ENCODE data around the gene NCOA6.
A peak's percentile ranks its signal among the peaks of the same experiment; 100 is the strongest.

The NCOA6 gene

DNA sequence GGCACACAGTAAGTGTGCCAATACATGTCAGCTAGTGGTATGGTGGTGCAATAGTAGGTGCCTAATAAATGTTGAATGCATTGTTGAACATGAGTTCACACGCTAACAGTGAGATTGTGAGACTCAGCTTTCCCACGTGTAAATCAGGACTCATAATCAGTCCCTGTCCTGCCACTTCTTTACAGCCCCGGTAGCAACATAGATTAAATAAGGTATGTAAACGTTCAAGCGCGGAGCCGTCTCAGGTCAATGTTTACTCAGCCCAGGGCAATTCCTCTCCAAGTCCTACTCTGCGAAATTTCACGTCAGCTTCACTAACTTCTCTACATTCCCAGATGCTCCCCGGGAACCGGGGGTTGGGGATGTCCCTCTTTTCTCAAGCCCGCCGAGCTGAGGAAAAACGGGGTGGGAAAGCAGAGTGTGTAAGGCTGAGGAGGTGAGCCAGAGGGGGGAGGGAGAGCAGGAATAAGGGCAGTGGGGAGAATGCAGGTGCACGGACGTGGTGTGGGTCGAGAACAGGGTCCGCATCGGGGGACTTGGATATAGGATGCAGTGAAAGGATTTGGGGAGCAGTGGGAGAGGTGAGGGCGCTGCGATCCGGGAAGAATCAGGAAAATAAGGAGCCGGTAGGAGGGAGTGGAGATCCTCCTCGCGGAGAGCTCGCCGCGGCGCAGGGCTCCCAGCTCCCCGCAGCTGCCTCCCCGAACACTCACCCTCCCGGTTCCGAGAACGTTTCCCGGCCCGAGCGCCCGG is 121.9 kb downstream of the NCOA6 start:
- DNase-seq, result no peak

DNA sequence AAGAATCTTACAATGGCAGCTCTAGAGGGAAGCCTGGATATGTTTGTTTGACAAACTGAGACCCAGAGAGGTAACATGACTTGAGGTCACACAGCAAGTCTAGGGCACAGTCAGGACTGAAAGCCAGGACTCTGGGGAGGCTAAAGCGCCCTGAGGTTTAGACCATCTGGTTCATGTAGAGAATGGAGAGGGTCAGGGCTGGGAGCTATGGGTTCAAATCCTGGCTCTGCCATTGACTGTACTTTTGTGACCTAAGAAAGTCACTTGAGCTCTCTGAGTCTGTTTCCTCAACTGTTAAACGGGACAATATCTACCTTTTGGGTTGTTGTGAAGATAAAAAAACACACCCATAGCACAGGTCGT is 122.4 kb downstream of the NCOA6 start:
- DNase-seq, result no peak

DNA sequence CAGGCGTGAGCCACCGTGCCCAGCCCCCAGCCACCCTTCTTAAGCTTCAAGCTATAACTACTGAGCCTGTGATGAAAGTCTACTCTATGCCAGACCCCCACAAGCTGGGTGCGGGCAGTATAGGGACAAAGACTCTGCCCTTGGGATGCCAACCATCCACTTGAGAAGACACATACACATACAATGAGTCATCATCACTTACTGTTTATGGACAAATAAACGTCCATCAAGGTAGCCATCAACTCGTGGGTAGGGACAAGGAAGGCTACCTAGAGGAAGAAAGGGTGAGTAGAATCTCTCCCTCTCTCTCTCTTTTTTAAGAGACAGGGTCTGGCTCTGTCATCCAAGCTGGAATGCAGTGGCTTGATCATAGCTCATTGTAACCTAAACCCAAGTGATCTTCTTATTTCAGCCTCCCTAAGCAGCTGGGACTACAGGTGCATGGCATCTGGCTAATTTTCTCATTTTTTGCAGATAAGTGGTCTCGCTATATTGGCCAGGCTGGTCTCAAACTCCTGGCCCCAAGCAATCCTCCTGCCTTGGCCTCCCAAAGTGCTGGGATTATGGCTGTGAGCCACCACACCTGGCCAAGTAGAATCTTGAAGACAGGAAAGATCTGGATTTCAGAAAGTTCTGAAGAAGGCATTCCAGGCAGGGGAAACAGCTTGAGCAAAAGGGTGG is 123.9 kb downstream of the NCOA6 start:
- DNase-seq, result no peak

DNA sequence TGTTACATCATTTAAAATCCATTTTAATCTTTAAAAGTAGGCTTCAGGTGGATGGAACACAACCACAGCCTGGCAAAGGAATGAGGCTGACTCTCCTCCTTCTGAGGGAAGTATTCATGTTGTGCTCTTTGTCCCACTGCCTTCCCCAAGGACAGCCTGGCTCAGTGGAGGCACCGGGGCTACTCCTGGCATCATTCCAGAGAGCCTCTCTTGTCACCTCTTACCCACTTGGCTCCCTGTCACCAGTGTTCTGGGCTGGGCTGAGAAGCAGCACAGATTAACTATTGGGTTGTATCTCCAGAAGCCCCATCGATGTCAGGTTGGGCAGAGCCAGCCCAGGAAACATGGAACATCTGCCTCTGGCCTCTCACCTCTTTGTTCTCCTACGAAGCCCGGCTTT is 132.0 kb downstream of the NCOA6 start:
- no peak for DNase-seq

DNA sequence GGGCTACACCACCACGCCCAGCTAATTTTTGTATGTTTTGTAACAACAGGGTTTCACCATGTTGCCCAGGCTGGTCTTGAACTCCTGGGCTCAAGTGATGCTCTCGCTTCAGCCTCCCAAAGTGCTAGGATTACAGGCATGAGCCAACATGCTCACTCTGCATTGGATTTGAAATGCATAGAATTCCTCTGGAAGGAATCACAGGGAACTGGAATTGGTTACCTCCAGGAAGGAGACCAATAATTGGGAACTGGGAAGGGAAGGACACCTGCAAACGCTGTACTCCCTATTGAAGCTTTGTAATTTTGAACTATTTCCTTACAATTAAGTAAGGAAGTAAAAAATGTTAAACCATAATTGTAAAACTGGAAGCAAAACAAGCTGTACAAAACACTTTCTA is 133.6 kb downstream of the NCOA6 start:
- DNase-seq, result no peak

DNA sequence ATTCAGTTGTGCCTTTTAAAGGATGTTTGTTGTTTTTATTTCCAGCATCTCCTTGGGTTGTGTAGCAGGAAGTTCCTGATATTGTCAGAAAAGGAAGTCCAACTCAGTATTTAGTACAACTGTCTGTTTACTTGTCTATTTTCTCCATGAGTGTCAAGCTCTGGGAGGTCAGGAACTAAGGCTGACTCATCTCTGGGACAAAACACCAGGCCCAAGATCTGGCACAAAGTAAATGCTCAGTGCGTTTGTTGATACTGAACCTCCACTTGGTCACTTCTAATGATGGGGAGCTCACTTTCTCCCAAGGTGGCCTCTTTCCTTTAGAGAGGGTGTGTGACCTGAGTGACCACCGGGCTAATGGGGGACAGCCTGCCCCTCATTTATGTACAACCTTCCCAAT is 136.0 kb downstream of the NCOA6 start:
- DNase-seq, result no peak

DNA sequence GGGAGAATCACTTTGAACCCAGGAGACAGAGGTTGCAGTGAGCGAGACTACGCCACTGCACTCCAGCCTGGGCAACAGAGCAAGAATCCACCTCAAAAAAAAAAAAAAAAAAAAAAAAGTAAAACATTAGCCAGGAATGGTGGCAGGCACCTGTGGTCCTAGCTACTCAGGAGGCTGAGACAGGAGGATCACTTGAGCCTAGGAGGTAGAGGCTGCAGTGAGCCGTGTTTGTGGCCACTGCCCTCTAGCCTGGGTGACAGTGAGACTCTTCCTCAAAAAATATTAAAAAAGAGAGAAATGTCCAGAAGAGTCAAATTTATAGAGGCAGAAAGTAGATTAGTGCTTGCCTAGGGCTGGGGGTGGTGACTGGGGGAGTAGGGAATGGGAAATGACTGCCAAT is 141.8 kb downstream of the NCOA6 start:
- no peak for DNase-seq

DNA sequence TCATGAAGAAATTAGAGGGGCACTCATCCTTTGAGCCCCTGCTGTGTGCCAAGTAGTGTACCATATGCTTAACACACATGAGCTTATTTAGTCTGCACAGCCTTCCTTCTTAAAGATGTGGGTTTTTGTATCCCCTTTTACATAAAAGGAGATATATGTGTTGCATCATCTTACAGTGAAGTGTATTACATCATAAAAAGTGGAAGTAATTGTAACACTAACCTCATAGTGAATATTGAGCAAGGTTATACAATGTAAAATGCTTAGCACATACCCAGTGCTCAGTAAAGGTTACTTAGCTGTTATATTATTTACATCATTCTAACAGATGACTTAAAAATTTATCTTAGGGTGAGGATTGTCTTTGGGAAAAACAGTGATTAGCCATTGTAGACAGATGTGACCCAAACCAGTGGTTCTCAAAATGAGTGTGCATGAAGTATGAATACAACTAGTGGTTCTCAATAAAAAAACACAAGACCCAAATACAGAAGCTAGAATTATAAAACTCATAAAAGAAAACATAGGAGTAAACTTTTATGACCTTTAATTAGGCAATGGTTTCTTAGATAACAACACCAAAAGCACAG is 144.8 kb downstream of the NCOA6 start:
- no peak for DNase-seq

DNA sequence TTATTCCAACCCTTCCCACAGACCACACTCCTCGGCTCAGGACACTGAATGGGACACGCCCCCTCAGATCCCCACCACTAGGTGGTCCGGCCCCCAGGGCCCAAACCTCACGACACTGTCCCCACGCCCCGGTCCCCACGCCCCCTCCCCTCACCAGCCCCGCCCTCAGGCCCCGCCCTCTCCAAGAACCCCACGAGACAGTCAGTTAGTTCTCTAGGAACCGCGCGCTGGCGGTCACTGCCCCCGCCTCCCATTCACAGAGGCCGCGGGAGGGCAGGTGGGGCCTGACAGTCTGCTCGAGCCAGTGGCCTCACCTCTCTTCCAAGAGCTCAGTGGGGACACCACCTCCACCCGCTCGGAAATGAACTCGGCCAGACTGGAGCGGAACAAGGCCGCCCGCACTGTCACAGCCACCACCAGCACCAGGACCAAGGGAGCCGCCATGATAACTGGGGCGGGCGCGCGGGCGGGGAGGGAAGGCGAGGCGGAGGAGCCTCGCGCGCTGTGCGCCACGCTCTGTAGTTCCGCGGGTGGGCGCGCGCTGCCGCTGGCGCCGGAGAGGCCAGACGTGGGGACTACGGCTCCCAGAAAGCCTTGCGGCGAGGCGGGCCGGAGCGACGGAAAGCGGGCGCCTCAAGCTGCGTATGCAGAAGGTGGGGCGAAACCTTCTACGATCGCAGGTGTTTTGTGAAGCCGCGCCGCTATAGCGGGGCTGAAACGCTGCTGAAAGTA is 148.6 kb downstream of the NCOA6 start, which contains the start of gene PIGU:
PIGU (minus strand) TSS at position 451 of the 732 bp plus-strand sequence; CDS start at position 444, 7 bp downstream.
- peak; percentile 33 to 86 for DNase-seq

DNA sequence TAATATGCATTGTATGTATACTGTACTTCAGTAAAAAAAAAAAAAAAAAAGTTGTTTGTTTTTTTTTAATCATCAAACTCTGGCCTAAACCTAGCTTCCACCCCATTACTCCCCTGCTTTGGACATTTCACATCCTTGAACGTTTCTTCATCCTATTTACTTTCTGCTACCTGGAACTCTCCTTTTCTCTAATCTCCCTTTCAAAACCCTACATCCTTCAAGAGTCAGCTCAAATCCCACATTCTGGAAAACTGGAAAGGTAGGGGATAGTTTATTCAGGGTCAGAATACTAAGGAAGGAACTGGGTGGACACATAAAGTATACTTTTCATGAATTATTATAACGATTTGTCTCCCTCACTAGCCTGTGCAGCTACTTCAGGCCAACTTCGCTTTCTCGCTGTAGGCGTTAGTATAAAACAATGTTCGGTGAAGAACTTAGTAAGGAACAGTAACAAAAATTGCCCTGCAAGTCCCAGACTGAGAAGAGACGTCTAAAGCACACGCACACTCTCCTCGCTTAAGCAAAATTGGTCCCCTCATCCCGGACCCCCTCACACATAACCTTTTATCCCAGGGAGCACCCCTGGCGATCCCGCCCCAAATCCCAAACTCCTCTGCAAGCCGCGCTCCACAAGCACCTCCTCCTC is 149.3 kb downstream of the NCOA6 start:
- DNase-seq, result no peak

DNA sequence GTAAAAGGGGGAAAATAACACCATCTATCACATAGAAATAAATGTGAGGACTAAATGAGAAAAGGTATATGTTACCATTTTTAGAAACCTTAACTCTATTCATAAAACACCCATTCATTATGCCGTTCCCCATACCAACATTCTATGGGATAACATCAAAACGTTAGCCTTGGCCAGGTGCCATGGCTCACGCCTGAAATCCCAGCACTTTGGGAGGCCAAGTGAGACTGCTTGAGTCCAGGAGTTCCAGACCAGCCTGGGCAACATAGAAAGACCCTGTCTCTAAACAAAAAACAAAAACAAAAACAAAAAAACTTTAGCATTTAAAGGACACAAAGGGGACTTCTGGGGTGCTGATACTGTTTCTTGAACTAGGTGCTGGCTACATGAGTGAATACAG is 149.9 kb downstream of the NCOA6 start:
- no peak for DNase-seq

DNA sequence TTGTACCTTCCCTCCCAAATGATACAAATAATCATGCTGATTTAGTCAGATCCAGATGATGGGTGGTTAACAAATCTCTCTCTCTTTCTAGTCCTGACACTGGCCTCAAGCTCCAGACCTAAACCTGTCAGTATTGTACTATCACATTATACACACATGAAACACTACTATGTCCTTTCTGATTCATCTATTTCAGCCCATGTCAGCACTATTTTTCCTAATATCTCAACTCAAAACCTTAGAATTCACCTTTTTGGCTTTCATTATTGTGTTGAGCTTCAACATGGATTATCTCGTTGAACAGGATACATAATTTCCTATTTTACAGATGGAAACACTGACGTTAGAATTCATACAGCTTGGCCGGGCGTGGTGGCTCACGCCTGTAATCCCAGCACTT is 152.0 kb downstream of the NCOA6 start:
- no peak for DNase-seq

DNA sequence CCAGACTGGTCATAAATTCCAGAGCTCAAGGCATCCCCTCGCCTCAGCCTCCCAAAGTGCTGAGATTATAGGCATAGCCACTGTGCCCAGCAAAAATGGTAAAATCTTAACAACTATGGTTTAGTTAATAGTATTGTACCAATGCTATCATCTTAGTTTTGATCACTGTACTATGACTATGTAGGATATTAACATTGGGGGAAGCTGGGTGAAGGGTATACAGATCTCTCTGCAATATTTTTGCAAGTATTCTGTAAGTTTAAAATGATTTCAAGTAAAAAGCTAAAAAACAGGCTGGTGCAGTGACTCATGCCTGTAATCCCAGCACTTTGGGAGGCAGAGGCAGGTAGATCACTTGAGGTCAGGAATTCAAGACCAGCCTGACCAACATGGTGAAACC is 156.4 kb downstream of the NCOA6 start:
- DNase-seq, result no peak
